Activated CD8-positive, alpha-beta memory T cell treated with anti-CD3 and anti-CD28 coated beads for 24 hours (primary cell): Measurements from ENCODE around the gene ZMAT5.

Experiments used
- DNase-seq: peaks from one replicate; pipeline ENCODE4 v3.0.0-alpha.2; 2020

Gene ZMAT5

DNA sequence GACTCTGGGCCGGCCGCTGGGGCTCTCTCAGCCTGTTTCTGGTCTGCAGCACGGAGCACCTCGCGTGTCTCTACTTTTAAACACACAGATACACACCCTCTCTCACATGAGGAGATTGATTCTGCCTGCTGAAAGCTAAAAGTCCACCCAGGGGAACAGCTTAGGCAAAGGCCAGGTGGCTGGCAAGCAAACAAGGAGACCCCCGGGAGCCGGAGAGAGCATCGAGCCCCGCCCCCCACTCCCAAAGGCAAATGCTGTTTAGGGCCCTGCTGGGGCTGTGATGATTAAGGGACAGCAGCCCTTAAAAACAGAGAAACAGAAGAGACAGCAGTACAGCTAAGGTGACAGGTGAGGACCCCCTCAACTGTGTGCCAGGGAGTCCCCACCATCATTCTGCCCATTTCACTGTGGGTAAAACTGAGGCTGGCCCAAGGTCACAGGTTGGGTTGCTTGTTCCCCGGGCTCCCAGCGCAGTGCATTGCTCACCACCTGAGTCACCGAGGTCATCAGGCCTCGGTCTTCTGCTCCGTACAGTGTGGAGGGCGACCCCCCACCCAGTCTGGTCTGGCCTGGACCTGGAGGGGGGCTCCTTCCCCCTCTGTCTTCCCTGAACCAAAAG, 40.2 kb downstream of the ZMAT5 start:
- DNase-seq: no peak

DNA sequence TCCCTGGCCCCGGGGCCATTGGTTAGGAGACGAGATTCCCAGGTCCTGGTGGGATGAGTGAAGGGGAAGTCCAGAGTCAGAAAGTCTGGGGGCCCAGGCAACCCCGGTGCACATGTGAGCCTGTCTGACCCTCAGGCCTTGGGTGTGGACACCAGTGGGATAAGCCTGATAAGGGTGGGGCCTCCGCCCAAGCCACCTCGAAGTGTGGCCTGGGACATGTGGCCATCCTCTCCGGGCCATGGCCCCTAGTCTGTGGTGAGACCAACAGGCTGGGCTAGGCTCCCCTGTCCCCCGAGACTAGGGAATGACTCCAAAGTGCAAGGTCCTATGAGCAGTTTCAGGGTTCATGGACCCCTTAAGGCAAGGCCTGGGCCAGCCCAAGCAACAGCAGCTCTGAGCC, 40.7 kb downstream of the ZMAT5 start:
- no peak for DNase-seq

DNA sequence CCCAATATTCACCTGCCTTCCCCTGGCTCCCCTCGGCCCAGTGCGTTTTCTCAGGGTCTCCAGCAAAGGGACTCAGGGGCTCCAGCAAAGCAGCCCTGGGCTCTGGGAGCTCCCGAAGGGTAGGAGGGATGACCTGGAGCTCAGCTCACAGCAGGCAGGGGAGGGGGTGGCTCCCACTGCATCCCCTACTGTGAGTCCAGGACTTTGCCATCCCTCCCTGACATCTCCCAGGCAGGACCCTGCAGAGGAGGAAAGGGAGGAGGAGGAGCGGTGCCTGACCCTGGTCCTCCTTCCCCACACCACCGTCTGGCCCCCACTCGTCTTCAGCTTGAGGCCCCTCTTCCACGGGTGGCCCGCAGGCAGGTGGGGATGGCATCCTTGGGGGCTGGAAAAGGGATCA, 42.0 kb downstream of the ZMAT5 start:
- no peak for DNase-seq

DNA sequence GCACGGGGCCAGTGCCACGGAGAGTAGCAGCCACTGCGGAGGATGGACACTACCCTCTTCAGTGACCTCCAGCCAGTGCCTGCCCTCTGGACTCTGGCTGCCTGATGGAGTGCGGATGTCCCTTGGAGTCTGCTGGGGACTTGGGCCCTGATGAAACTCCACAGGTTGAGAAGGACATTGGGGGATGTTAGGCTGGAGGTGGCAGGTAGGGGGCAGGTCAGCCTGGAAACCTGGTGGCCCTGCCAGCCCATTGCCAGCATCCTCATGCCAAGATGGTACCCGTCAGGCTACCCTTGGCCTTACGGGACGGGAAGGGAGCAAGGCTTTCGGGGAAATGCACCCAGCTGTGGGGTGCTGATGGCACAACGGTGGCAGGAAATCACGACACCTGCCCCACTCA, 43.0 kb downstream of the ZMAT5 start:
- DNase-seq: no peak

DNA sequence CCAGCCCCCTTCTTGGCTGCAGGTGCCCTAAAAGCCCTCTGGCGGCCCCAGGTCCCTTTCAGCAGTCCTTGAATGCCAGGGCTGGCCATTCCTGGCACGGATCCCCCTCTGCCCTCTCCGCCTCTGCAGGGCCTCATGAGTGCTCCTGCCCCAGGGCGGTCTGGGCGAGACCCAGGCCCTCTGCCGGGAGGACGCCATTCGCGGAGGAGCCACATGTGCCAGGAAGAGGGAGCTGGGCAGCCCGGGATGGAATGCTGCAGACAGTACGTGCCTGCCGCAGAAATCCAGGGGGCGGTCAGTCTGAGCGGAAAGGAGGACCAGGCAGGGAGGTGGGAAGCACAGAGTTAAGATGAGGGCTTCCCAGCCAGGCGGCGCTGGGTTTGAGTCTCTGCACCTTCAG, 44.2 kb downstream of the ZMAT5 start:
- DNase-seq: no peak

DNA sequence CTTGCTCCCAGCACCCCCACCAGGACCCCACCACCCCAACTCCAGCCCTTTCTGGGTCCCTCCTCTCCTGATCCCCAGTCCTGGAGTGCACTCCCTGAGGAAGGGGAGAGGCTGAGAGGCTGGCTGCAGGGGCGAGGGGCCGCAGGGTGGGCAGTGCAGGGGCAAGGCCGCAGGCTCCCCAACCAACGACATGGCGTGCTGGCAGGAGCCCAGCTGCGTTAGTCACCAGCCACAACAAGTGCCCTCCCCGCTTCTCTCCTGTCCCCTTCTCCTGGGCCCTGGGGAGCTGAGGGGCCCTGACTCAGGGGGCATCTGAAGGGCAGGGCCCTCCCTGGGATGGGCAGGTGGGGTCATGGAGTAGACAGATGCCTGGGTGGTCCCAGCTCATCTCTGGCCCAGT, 44.7 kb downstream of the ZMAT5 start:
- DNase-seq: no peak

DNA sequence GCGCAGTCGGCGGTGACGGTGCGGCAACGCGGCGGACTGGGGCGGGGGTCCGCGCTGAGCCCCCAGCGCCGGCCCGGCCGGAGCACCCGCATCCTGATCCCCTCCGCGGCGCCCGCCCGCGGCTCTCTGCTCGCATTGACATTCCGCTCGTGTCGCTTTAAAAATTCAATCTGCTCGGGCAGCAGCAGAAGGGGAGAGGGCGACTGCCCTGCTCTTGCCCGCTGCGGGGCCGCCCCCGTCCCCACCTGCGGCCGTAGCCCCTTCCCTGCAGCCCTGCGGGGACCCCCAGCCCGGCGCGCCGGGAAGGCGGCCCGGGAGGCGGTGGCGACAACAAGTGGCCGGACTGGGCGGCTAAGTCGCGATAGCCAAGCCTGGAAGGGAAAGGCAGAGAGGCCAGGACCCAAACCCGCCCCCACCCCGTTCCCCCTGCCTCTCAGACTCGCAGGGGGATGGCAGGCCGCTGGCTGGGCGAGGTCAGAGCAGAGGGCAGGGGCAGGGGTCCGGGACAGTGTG, 45.9 kb downstream of the ZMAT5 start:
- no peak for DNase-seq

DNA sequence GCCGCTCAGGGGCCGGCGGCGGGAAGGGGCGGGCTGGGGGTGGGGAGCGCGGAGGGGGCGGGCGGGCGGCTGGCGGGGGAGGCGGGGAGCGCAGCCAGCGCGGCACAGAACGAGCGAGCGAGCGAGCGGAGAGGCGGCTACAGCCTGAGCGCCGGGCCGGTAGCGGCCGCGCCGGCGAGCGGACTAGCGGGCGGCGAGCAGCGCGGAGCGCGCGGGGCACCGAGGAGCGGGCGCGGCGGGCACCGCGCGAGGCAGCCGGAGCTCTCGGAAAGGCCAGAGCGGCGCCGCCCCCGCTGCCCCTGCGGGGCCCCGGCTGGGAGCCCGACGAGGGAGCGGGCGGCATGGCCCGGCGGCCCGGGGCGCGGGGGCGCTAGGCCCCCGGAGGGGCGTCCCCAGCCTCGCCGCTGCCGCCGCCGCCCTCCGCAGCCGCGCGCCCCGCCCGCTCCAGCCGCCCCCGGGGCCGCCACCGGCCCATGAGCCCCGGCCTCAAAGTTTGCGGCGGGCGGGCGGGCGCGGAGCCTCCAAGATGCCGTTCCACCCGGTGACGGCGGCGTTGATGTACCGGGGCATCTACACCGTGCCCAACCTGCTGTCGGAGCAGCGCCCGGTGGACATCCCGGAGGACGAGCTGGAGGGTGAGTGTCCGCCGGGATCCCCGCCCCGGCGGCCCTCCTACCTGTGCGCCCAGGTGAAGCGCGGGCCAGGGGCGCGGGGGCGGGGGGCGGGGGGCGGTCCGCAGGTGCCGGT, 46.7 kb downstream of the ZMAT5 start, which contains the start of gene CABP7:
Gene CABP7, plus strand, starts transcription at position 105 of the 747 bp plus-strand sequence. Its CDS starts 422 bp downstream, at position 527.
- DNase-seq: no peak

DNA sequence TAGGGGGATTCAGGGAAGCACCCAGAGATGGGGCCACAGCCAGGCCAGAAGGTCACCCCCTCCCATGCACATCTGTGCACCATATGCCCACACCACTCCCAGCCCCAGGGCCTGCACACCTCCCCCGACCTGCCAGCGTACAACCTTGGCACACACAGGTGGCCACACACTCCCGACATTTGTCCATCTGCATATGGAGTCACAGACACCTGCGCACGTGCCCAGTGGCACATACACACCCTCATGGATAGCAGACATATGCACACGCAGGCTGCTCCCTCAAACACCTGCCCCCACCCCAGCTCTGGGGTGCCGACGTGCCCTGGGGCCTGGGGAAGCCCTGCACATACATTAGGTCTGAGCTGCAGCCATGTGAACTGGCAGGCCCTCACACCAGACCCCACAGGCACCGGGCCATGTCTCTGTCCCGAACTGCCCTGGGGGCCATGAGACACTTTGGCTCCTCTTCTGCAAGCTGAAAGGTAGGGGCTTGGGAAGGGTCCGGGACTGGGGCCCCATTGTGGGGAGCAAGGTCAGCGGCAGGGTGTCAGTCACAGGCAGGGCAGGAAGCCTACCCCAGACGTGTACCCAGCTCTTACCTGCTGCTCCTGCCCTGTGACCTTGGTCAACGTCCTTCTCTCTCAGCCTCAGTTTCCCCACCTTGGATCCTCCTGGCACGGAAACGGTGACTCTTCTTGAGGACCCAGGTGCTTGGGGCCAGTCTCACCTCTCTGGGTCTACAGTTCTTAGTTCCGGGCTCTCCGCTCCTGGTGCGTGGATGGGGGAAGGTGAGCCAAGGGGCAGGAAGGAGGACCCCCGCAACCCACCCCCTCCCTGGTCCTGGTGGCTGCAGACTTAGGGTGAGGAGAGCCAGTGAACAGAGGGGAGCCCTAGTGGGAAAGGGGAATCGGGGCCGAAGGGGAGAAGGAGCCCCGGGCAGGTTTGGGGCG, 47.6 kb downstream of the ZMAT5 start:
- DNase-seq: no peak

DNA sequence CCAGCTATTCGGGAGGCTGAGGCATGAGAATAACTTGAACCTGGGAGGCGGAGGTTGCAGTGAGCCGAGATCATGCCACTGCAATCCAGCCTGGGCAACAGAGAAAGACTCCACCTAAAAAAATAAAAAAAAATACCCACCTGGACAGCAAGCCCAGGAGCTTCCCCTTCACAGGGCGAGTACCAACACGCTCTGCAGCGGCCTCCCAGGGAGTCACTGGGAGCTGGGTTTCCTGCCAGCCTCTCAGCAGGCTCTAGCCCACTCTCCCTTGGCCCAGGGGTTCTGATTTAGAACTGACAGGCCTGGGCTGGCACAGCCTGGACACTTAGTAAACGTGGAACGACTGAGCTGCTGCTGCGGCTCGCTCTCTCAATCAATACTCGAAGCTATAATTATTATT, 49.0 kb downstream of the ZMAT5 start:
- no peak for DNase-seq

DNA sequence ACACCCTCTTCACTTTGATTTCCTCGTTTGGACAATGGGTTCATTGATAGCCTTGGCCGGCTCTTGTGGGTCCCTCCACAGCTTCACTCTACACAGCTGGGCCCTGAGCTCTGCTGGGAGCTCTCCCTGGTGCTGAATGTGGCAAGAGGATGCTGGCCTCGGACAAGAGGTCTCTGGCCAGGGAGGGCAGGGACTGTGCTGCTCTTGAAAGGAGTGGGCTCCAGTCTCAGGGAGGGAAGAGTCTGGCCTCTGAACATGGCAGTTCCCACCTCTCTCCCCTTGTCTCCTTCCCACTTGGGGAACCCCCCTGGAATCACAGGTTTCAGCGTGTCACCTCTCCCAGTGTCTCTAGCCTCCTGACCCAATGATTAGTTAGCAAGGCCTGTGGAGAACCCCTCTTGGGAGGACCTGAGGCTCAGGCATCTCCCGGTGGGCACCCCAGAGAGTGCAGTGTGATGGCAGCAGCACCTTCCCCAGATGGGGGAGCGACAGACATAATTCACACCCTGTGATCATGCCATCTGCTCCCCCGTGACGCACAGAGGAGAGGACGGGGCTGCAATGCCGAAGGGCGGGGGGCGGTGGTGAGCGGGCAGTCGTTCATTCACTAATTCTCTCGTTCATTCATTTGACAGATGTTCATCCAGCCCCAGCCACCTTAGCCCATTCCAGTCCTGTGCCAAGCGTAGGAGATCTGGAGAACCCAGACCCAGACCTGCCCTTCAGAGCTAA, 49.8 kb downstream of the ZMAT5 start:
- DNase-seq: no peak

DNA sequence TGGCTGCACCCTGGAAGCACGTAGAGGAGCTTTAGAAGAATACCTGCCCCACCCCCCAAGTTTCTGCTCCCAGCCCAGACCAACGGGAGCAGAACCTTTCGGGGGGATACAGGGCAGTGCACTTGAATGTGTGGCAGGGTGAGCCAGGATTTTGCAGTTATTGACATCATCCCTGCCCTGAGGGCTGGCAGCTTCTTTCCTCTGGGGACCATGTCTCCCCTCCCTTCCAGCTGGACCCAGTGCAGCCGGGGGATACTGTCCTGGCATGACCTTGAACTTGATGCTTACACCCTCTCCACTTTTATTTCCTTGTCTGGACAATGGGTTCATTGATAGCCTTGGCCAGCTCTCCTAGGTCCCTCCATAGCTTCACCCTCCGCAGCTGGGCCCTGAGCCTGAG, 51.1 kb downstream of the ZMAT5 start:
- DNase-seq: no peak

DNA sequence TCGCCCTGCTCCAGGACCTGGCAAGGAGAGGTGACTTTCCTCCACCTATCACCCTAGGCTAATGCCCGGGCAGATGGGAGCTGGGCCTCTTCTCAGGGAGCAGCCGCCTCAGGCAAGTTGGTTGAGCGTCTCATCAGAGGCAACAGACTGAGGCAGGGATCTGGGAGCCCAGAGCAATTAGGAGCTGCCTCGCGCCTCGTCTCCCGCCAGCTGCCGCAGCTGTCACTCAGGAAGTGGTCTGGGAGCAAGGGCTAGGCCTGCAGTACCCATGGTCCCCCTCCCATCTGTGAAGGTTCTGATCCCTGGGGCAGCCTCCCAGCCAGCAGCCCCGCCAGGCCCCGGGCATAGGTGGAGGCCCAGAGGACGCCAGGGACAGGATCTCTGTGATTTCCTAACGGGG, 51.6 kb downstream of the ZMAT5 start:
- no peak for DNase-seq

DNA sequence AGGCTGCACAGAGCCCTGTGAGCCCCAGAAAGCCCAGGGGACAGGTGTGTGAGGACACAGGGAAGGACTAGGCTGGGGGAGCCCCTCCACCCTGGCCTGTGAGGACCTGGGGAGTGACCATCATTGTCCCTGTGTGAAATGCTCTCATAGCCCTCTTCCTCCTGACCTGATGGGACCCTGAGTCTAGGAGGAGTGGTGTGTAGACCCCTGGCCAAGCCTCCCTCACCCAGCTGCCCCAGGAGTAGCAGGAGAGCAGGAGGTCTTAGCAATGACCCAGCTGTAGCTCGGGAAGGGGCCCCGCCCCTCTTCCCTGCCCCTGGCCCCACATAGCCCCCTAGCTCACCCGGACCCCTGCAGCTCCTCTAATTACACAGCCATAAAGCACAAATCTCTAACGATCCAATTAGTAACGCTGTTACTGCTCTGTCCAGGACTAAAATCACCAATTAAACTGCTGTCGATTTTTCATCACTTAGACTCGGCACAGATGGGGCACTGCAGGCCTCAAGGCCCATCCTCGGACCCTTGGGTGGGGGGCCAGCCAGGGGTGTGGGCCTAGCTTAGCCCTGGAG, 53.6 kb downstream of the ZMAT5 start:
- DNase-seq: no peak

DNA sequence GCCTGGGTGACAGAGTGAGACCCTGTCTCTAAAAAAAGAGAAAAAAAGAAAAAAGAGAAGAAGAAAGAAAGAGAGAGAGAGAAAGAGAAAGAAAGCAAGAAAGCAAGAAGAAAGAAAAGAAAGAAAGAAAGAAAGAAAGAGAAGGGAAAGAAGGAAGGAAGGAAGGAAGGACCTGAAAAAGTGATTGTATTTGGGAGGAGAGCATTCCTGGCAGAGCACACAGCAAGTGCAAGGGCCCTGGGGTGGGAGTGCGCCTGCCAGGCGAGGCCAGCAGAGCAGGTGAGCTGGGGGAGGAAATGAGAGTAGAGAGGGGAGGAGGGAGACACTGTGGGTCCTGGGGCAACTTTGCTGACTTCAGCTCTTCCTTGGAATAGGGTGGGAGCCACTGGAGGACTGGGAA, 54.7 kb downstream of the ZMAT5 start:
- DNase-seq: no peak

DNA sequence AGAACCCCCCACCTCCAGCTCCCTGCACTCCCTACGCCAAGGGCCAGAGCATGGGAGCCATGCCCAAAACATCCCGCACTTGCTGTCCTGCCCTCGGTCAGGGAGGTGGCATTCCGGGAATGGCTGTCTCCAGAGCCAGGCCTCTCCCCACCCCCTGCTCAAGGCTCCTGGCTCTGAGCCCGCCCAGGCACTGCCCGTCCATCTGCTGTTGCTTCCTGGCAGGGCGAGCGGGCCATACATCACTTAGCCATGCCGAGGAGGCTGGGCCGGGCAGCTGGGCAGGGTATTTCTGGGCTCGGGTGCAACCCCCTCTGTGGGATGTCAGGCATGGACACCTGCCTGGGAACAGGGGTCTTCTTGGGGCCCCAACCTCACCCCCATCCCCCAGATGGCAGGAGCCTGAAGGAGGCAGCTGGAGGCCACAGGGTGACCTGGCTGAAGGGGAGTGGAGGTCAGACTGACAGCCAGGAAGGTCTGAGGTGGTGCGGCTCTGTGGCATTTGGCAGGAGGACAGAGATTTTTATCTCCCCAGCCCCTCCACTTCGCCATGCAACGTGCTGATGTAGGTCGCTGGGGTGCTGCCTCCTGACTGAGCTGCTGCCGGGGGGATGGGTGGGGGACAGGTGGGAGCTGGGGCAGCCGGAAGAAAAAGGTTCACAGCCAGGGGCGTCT, 55.7 kb downstream of the ZMAT5 start:
- no peak for DNase-seq

DNA sequence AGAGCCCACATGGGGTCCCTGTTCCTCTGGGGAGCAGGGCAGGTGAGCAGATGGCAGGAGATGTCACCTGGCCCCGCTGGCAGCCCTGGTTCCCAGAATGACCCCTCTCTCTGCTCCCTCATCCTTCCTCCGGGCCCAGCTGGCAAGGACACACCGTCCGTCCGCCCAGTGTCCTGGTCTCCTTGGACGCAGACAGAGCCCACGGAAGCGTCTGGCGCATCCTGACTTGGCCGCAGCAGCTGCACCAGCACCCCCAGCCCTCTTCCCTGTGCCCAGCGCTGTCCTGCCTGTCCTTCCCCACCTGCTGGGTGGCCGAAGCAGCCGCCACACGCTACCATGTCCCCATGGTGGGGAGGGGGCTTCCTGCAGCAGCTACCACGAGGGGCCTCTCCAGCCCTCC, 56.6 kb downstream of the ZMAT5 start:
- no peak for DNase-seq

DNA sequence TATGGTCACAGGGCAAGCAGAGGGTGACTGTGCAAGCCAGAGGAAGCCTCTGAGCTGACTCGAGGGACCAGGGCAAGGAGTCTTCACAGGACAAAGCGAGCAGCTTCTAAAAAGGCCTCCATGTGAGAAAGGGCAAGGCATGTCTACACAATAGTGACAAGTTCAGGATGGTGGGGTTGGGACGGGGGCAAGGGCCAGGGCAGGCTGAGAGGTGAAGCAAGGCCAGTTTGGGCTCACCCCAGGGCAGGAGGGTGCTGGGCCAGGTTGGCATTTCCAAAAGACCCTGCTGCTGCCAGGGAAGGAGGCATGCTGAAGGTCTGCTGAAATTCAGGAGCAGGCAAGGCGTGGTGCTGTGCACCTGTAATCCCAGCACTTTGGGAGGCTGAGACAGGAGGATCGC, 59.3 kb downstream of the ZMAT5 start:
- DNase-seq: no peak

DNA sequence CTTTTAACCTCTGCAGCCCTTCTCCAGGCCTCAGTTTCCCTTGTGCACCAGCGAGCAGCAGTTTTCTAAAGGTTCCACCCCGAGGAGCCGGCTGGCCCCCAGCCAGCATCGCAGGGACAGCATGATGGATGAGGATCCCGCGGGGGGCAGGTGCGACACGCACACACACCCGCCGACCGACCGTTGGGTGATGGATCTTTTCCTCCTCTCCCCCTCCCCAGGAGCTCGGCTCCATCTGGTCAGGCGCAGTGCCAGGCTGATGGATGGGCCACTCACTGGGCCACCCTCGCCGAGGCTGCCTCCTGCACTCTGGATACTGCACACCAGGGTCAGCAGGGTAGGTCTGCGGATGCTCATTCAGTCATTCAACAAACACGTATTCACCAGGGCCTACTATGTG, 59.8 kb downstream of the ZMAT5 start:
- no peak for DNase-seq

DNA sequence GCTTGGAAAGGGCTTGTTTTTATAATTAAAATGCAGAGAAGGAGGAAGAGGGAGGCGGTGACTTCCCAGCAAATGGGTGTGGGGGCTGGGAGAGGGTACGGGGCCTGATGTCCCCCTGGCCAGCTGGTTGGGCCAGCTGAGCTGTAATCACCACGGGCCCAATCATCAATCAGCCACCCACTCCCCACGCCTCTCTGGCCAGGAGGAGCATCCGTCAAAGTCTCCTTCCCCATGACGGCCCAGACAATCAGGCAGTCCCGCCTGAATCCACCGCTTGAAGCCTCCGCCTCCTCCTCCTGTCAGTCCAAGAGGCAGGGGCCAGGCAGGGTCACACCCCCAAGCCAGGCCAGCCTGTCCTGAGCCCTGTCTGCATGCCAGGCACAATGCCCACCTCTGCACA, 60.3 kb downstream of the ZMAT5 start:
- no peak for DNase-seq

DNA sequence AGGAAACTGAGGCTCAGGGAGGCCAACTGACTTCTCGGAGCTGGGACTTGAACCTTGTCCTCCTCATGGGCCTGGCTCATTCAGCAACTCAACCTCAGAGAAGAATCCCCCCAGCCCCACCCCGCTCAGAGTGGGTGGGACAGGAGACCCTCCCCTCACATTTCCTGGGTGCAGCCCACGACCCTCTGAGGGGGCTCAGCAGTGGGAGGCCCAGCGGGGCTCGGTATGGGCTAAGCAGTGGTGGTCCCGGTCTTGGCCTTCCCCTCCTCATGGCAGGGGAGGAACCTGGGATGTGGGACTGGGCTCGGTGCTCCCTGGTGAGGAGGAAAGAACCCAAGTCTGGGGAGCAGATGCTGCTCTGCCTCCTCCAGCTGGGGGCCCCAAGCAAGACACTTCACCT, 61.2 kb downstream of the ZMAT5 start:
- DNase-seq: no peak
